A673 (cell line): ENCODE measurements around the gene SLC2A9. TPM values are rescaled to one million over a fixed set of nuclear protein-coding genes. Genes with fewer than 3 reads are reported as not detected.

Experiments
- BruUV-seq: library from RNA; stranded (reverse); fragments of 400-500 nt; replicated peaks from 2 replicates; lab custom pipeline; 2021; lab: Mats Ljungman, UMichigan
- CTCF ChIA-PET: fragments of 300-600 bp; sonication (Branson Sonifier 250); formaldehyde crosslinking; loops from one replicate; lab custom pipeline; 2022; ENCODE audit warnings: antibody characterized with exemption; lab: Charles Lee
- POLR2A ChIA-PET: fragments of 300-600 bp; sonication (Branson Sonifier 250); formaldehyde crosslinking; loops from one replicate; lab custom pipeline; 2022; ENCODE audit warnings: antibody characterized with exemption; ENCODE audit not compliant: low non-redundant PET; lab: Charles Lee
- DNase-seq: peaks from one replicate; pipeline ENCODE4 v3.0.0-alpha.2; 2015; ENCODE audit warnings: low spot score
- H3K27ac ChIP-seq: fragments of 200-600 bp; sonication (generic); 2 replicates; pipeline ENCODE4 v1.5.1; 2016; ENCODE audit warnings: mixed run types, low read depth, mild to moderate bottlenecking, mixed read lengths, antibody characterized with exemption, low read length; ENCODE audit not compliant: poor library complexity, severe bottlenecking
- H3K27me3 ChIP-seq: fragments of 200-600 bp; sonication (generic); replicated peaks from 2 replicates; pipeline ENCODE4 v1.6.1; 2017; ENCODE audit warnings: mixed run types, low read depth, mild to moderate bottlenecking, mixed read lengths, antibody characterized with exemption, low read length; ENCODE audit not compliant: insufficient read depth, poor library complexity
- H3K36me3 ChIP-seq: fragments of 200-600 bp; sonication (generic); 2 replicates; pipeline ENCODE4 v1.6.1; 2016; ENCODE audit warnings: mixed run types, mild to moderate bottlenecking, mixed read lengths, antibody characterized with exemption, low read length; ENCODE audit not compliant: insufficient read depth, poor library complexity, severe bottlenecking
- H3K4me1 ChIP-seq: fragments of 200-600 bp; sonication (generic); 2 replicates; pipeline ENCODE4 v1.6.1; 2017; ENCODE audit warnings: mixed run types, mild to moderate bottlenecking, mixed read lengths, antibody characterized with exemption, low read length; ENCODE audit not compliant: insufficient read depth, poor library complexity, severe bottlenecking
- H3K4me3 ChIP-seq: fragments of 200-600 bp; sonication (generic); 2 replicates; pipeline ENCODE4 v1.5.1; 2016; ENCODE audit warnings: low read depth, mixed run types, mild to moderate bottlenecking, mixed read lengths, low read length; ENCODE audit not compliant: poor library complexity, severe bottlenecking
- H3K9me3 ChIP-seq: fragments of 200-600 bp; sonication (generic); 2 replicates; pipeline ENCODE4 v1.6.1; 2016; ENCODE audit warnings: mixed run types, low read depth, mild to moderate bottlenecking, mixed read lengths, antibody characterized with exemption, low read length; ENCODE audit not compliant: poor library complexity, severe bottlenecking
- CTCF ChIP-seq: fragments of 300-800, 200-600 bp; sonication (generic); conservative IDR thresholded peaks from 2 replicates; pipeline ENCODE4 v1.5.1; 2017; ENCODE audit warnings: low read depth, mild to moderate bottlenecking, antibody characterized with exemption, low read length, moderate library complexity, mixed read lengths
- EZH2 ChIP-seq: fragments of 200-600 bp; sonication (generic); IDR thresholded peaks from 2 replicates; pipeline ENCODE4 v1.6.1; 2017; ENCODE audit warnings: borderline replicate concordance, low read depth, mild to moderate bottlenecking, mixed read lengths, antibody characterized with exemption, low read length; ENCODE audit not compliant: poor library complexity, severe bottlenecking
- intact Hi-C: fragments of 100-400 bp; cut with micrococcal nuclease; formaldehyde crosslinking; loops from one replicate; pipeline ENCODE4 v1.10.0; 2022; ENCODE audit not compliant: unreplicated experiment
- total RNA-seq: library from RNA; stranded (reverse); gene quantifications from 2 replicates; pipeline ENCODE4 v1.2.3, GENCODE V29; 2021

Gene SLC2A9
- total RNA-seq, 1 experiment from 2014 or later = not detected

- Histone ChIP-seq H3K9me3 (no peaks in the 10 kb centered on the region), H3K27me3 (no peaks in the 10 kb centered on the region), H3K4me1 (no peaks in the 10 kb centered on the region), H3K36me3 (no peaks in the 10 kb centered on the region), H3K4me3 (no peak overlapping the region), H3K27ac (no peak overlapping the region)
- DNase-seq = no peak
- TF ChIP-seq CTCF = no peak
- no TSS peak for BruUV-seq
- intact Hi-C loops = no loop called here
- CTCF ChIA-PET = no interaction called here
- POLR2A ChIA-PET = no interaction called here
Measured at GRCh38 chr4:9962611-9963314, 58.5 kb downstream of the SLC2A9 start.

- Histone ChIP-seq H3K4me1 (no peaks in the 10 kb centered on the region), H3K4me3 (no peak overlapping the region), H3K27me3 (no peaks in the 10 kb centered on the region), H3K9me3 (no peaks in the 10 kb centered on the region), H3K36me3 (no peaks in the 10 kb centered on the region), H3K27ac (no peak overlapping the region)
- ChIA-PET CTCF (no interaction called here), POLR2A (no interaction called here)
- no peak for DNase-seq
- TF ChIP-seq CTCF (no peak), EZH2 (no peak)
- no TSS peak for BruUV-seq
- intact Hi-C loops = no loop called here
Measured at GRCh38 chr4:9954468-9954867, 66.8 kb downstream of the SLC2A9 start.

- Histone ChIP-seq H3K36me3 (no peaks in the 10 kb centered on the region), H3K27me3 (no peaks in the 10 kb centered on the region), H3K4me3 (no peak overlapping the region), H3K4me1 (no peaks in the 10 kb centered on the region), H3K9me3 (no peaks in the 10 kb centered on the region), H3K27ac (no peak overlapping the region)
- TF ChIP-seq CTCF (no peak), EZH2 (no peak)
- ChIA-PET POLR2A (no interaction called here), CTCF (no interaction called here)
- no TSS peak for BruUV-seq
- intact Hi-C loops = no loop called here
- no peak for DNase-seq
Measured at GRCh38 chr4:9953089-9953488, 68.2 kb downstream of the SLC2A9 start.
